Lower lobe of right lung (tissue), 2 donors: ENCODE measurements around the gene DEFB123. TPM values are rescaled to one million over a fixed set of nuclear protein-coding genes. Genes with fewer than 3 reads are reported as not detected.

Experiments used
- ATAC-seq, 2 donors: fragments of 200-7000 bp; cut with Tn5 transposase; one replicate each; pipeline ENCODE4 v1.9.1; 2020 to 2022; ENCODE audit warnings: mild to moderate bottlenecking in 2 of 2, moderate library complexity in 2 of 2
- DNase-seq: peaks from one replicate; pipeline ENCODE4 v3.0.0-alpha.2; 2020
- H3K27ac ChIP-seq: fragments of 200-600 bp; one replicate; pipeline ENCODE4 v1.8.0; 2022
- H3K27me3 ChIP-seq: fragments of 200-600 bp; one replicate; pipeline ENCODE4 v1.8.0; 2022; ENCODE audit warnings: low read depth
- H3K36me3 ChIP-seq: fragments of 200-600 bp; one replicate; pipeline ENCODE4 v1.8.0; 2022; ENCODE audit warnings: mild to moderate bottlenecking
- H3K4me1 ChIP-seq: fragments of 200-600 bp; one replicate; pipeline ENCODE4 v1.8.0; 2022
- H3K4me3 ChIP-seq: fragments of 200-600 bp; one replicate; pipeline ENCODE4 v1.8.0; 2022; ENCODE audit warnings: mild to moderate bottlenecking
- H3K9me3 ChIP-seq: fragments of 200-600 bp; one replicate; pipeline ENCODE4 v1.8.0; 2022
- CTCF ChIP-seq: fragments of 200-600 bp; IDR thresholded peaks from one replicate; pipeline ENCODE4 v1.8.0; 2022; ENCODE audit warnings: antibody characterized with exemption, mild to moderate bottlenecking
- intact Hi-C: fragments of 100-400 bp; cut with DNase I; formaldehyde crosslinking; loops from one replicate; pipeline ENCODE4 v1.11.0; 2022
- total RNA-seq: library from RNA; stranded (reverse); fragmentation: NEBNext Ultra II Directional; extraction: Animal tissue kit (Norgen Biotek cat#: 25700); gene quantifications from one replicate; pipeline ENCODE4 v1.2.1, GENCODE V29; 2021
- donor health status: DM: no; HTN: yes; CAD: no; lungs with severe emphysema.

Gene DEFB123
- total RNA-seq, 1 donor from 2014 or later, result not detected

- Histone ChIP-seq H3K27me3 (peaks cover 5% of the 10 kb centered on the region), H3K27ac (peak overlapping the region; percentile 53), H3K4me1 (peaks cover 2% of the 10 kb centered on the region), H3K9me3 (no peaks in the 10 kb centered on the region), H3K36me3 (no peaks in the 10 kb centered on the region), H3K4me3 (no peak overlapping the region)
- intact Hi-C loops, result no loop called here
- no peak for TF ChIP-seq CTCF
- ATAC-seq, result no peak
- no peak for DNase-seq
Measured at GRCh38 chr20:31497838-31498540, 57.6 kb downstream of the DEFB123 start.

Other genes with a start within 250 kb of the DEFB123 start
- not detected for gene DEFB115, start 183.0 kb upstream of the DEFB123 start, total RNA-seq
- gene DEFB116, start 132.0 kb upstream of the DEFB123 start, total RNA-seq, result not detected
- gene DEFB118, start 72.0 kb upstream of the DEFB123 start, total RNA-seq, result not detected
- gene DEFB119, start 50.0 kb upstream of the DEFB123 start, total RNA-seq, result not detected
- gene DEFB121, start 34.4 kb upstream of the DEFB123 start, total RNA-seq, result not detected
- not detected for gene DEFB124, start 34.5 kb downstream of the DEFB123 start, total RNA-seq
- 2.3 TPM for gene REM1, start 34.7 kb downstream of the DEFB123 start, total RNA-seq
- gene HM13, start 73.8 kb downstream of the DEFB123 start, total RNA-seq, result 134 TPM
- gene ID1, start 164.7 kb downstream of the DEFB123 start, total RNA-seq, result 196 TPM
- gene COX4I2, start 197.3 kb downstream of the DEFB123 start, total RNA-seq, result 17.1 TPM